Measurements from ENCODE around the gene SDK2. TPM values are rescaled to one million over a fixed set of nuclear protein-coding genes. Genes with fewer than 3 reads are reported as not detected.

The SDK2 gene
- total RNA-seq, 1 donor from 2014 or later = 0.18 TPM

GRCh38 chr17:73352261-73352660, 292.0 kb downstream of the SDK2 start:
- DNase-seq (ENCODE audit: extremely low read depth, low read depth, low spot score) = no peak

DNA sequence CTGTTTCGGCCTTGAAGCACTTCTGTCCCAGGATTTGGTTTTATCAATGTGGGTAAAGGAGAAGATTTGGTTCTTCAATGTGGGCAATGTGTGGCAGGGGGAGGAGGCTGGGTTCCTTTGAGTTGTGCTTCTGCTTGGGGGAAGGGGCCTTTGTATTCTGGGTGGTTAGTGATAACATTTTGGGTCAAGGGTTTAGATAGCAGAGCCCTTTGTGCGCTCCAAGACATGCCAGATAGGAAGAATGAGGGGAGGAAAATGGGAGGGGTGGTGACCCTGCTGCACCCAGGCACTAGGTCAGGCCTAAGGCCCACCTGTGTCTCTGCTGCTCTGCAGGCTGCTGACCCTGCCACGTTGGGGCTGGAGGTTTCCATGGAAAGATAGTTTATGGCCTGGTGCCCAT, 292.5 kb downstream of the SDK2 start:
- no peak for DNase-seq (ENCODE audit: extremely low read depth, low read depth, low spot score)

DNA sequence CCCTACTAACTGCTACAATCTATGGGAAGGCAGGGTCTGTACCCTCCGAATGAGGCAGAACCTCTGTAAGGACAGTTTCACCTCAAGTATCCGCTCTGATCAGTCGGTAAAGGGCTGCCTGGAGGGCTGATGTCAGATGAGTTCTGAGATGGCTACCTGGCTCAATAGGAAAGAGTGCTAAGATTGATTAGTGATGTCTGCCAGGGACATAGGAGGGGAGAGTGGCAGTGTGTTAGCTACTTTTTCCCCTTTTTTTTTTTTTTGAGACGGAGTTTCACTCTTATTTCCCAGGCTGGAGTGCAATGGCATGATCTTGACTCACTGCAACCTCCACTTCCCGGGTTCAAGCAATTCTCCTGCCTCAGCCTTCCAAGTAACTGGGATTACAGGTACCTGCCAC, 293.4 kb downstream of the SDK2 start:
- DNase-seq (ENCODE audit: extremely low read depth, low read depth, low spot score) = no peak

GRCh38 chr17:73349647-73350046, 294.6 kb downstream of the SDK2 start:
- no peak for DNase-seq (ENCODE audit: extremely low read depth, low read depth, low spot score)

DNA sequence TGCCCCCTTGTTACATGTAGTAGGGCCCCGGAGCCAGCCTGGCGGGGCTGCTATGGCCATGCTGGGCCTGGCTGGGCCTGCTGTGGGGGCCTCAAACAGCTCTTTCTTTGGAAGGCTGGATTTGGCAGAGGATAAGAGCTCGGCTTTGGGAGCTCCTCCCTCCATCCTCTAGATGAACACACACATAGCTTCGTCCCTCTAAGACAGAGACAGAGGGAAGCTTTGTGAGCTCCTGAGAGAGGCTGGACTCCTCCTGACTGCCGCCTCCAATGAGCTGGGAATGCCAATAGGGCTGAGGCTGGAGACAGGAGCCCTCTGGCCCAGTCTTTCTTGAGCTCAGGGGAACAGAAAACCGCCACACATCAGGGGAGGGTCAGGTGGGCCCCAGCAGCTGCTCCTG, 295.1 kb downstream of the SDK2 start:
- no peak for DNase-seq (ENCODE audit: extremely low read depth, low read depth, low spot score)

GRCh38 chr17:73348829-73349095, 295.5 kb downstream of the SDK2 start:
- no peak for DNase-seq (ENCODE audit: extremely low read depth, low read depth, low spot score)

- DNase-seq (ENCODE audit: extremely low read depth, low read depth, low spot score) = no peak
Observed at GRCh38 chr17:73348018-73348828, 296.0 kb downstream of the SDK2 start.

- no peak for DNase-seq (ENCODE audit: extremely low read depth, low read depth, low spot score)
Observed at GRCh38 chr17:73347351-73347750, 296.9 kb downstream of the SDK2 start.

- DNase-seq (ENCODE audit: extremely low read depth, low read depth, low spot score) = no peak
Observed at GRCh38 chr17:73346501-73347162, 297.6 kb downstream of the SDK2 start.

GRCh38 chr17:73343739-73344454, 300.3 kb downstream of the SDK2 start:
- no peak for DNase-seq (ENCODE audit: extremely low read depth, low read depth, low spot score)

- DNase-seq (ENCODE audit: extremely low read depth, low read depth, low spot score) = no peak
Observed at GRCh38 chr17:73343168-73343634, 301.0 kb downstream of the SDK2 start.

DNA sequence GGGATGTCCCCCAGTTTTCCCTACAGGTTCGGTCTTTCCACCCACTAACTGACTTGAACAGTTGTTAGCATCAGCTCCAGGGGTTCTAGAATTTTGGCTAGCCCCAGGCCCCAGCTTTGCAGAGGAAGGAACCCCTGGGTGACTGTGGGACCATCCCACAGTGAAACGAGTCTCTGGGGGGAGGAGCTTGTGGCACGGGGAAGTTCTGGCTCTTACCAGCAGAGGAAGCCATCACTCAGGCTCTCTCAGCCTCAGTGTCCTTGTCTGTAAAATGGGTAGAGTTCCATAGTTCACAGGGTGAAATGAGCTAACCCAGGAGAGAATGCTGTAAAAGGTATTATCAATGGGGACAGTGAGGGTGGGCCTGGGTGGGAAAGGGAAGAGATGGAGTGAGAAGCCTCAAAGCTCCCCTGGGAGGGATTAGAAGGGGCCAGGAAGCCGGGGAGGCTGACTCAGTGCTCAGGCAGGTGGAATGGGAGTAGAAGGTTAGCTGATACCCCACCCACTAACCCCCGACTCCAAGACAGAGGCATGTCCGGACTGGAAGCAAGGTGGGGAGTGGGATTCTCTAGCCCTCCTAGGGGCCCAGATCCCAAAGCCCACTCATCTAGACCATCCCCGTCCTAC, 301.6 kb downstream of the SDK2 start:
- no peak for DNase-seq (ENCODE audit: extremely low read depth, low read depth, low spot score)

DNA sequence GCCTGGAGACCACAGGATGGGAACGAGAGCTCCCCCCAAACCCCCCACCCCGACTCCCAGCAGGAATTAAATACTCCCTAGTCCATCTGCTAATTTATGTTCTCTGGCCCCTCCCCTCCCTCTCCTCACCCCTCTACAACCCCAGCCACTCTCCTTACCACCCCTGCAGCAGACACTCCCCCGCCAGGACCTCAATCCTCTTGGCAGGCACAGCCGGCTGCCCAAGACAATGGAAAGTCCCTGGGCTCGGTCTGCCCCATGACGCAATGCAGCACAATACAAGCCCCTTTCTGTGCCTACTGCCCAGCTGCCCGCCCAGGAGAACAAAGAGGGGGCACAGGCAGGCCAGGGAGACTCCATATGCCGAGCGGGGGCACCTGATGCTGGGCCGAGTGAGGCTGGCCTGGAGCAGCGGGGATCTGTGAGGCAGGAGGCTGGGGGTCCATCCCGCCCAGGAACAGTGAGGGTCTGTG, 302.2 kb downstream of the SDK2 start:
- peak; percentile 27 for DNase-seq (ENCODE audit: extremely low read depth, low read depth, low spot score)

GRCh38 chr17:73341350-73342049, 302.7 kb downstream of the SDK2 start:
- DNase-seq (ENCODE audit: extremely low read depth, low read depth, low spot score) = no peak

GRCh38 chr17:73340093-73340596, 304.1 kb downstream of the SDK2 start:
- no peak for DNase-seq (ENCODE audit: extremely low read depth, low read depth, low spot score)

DNA sequence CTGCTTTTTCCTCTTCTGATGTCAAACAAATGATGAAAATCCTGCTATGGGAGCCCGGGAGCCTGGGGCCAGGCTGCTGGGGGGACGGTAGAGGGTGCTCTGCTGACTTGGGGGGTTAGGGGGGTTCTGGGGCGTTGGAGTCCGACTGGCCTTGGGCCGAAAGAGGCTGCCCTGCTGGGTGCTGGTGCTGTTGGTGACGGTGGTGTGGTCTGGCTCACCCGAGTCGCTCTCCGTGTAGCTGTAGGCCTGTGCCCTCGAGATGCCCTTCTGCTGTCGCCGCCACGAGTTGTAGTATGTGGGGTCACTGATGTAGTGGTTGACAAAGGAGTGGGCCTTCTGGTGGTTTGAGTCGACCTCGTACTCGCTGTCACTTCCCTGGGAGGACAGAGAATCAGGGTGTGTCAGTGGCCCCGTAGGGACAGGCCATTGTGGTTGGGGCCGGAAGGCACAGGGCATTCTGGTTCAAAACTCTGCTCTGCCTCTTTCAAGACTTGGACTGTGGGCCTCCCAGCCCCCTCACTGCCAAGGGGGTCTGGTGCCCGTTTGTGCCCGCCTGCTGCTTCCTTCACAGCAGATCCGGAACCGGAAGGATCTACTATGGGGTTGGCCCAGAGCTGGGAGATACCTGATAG, 305.6 kb downstream of the SDK2 start:
- DNase-seq (ENCODE audit: extremely low read depth, low read depth, low spot score) = no peak

- DNase-seq (ENCODE audit: extremely low read depth, low read depth, low spot score) = no peak
Observed at GRCh38 chr17:73338050-73338521, 306.2 kb downstream of the SDK2 start.

DNA sequence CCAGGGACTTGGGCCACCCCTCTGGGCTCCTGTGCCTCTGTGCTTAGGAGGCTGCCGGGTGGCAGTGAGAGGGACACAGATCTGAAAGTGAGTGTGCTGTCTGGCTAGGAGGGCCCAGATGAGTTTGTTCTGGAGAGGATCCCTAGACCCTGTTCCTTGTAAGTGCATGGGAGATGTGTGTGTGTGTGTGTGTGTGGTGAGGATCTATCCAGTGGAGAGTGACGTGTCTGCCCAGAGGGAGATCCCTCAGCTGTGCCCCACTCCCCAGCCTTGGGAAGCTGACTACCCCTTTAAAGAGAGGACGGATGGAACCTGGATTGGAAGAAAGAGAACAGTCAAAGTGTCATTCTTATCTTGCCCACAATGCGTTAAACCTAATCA, 306.9 kb downstream of the SDK2 start:
- no peak for DNase-seq (ENCODE audit: extremely low read depth, low read depth, low spot score)

GRCh38 chr17:73336408-73337329, 307.6 kb downstream of the SDK2 start:
- no peak for DNase-seq (ENCODE audit: extremely low read depth, low read depth, low spot score)

All from glomerular endothelial cell (primary cell).